NOMO-1 (cell line): ENCODE data around the gene MAP3K7.
"Not testable (repeated sequence)": the region's sequence is repeated elsewhere in the genome, so short reads cannot be mapped to it uniquely, and the experiment has no call there.

Experiments used
- DNase-seq, 2 experiments: peaks; one replicate each; lab custom pipeline; 2025; ENCODE audit not compliant: unreplicated experiment in 2 of 2; lab: John Stamatoyannopoulos, UW

Gene MAP3K7

GRCh38 chr6:90578894-90579549, 7.8 kb downstream of the MAP3K7 start:
- no peak for DNase-seq

DNA sequence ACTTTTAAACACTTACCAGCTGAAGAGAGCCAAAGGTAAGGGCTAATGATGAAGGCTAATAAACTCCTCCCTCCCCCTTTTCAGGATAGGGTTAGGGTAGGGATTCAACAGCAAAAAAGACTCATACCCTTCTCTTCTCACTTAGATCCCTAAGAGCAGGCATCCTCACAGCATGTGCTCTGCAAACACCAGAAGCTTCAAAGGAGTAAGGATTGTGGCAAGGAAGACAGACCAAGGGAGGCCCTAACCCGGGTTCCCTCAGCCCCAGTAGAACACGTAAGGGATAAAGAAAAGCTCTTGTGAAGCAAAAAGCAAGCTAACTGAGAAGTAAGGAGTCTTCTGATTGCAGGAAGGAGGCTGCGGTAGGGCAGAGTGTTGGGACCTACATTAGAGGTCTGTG, 11.6 kb downstream of the MAP3K7 start:
- no peak for DNase-seq

GRCh38 chr6:90574610-90575009, 12.3 kb downstream of the MAP3K7 start:
- DNase-seq = no peak

- DNase-seq = no peak
Observed at GRCh38 chr6:90573624-90574023, 13.2 kb downstream of the MAP3K7 start.

- no peak for DNase-seq
Observed at GRCh38 chr6:90572856-90573255, 14.0 kb downstream of the MAP3K7 start.

GRCh38 chr6:90569223-90569622, 17.6 kb downstream of the MAP3K7 start:
- no peak for DNase-seq

DNA sequence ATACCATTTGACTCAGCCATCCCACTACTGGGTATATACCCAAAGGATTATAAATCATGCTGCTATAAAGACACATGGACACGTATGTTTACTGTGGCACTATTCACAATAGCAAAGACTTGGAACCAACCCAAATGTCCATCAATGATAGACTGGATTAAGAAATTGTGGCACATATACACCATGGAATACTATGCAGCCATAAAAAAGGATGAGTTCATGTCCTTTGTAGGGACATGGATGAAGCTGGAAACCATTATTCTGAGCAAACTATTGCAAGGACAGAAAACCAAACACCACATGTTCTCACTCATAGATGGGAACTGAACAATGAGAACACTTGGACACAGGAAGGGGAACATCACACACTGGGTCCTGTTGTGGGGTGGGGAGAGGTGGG, 19.2 kb downstream of the MAP3K7 start:
- DNase-seq = not testable (repeated sequence)

GRCh38 chr6:90562341-90562740, 24.5 kb downstream of the MAP3K7 start:
- DNase-seq = not testable (repeated sequence)

GRCh38 chr6:90559931-90560330, 26.9 kb downstream of the MAP3K7 start:
- DNase-seq = no peak

- no peak for DNase-seq
Observed at GRCh38 chr6:90557006-90557405, 29.9 kb downstream of the MAP3K7 start.

DNA sequence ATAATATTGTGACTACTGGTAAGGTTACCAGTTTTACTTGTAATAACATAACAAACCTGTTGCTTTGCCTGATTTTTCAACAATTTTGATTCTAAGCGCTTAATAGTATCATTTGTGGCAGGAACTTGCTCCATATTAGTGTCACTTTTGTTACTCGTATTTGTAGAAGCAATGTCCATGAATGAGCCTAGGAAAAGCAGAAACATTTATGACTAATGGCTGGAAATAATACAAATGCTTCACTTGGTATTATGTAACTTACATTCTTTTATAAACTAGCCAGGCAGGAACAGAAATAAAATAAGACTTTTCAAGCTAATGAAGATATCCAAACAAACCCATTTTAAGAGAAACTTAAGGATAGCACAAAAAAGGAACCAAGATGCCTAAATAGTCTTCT, 38.9 kb downstream of the MAP3K7 start:
- DNase-seq = no peak

DNA sequence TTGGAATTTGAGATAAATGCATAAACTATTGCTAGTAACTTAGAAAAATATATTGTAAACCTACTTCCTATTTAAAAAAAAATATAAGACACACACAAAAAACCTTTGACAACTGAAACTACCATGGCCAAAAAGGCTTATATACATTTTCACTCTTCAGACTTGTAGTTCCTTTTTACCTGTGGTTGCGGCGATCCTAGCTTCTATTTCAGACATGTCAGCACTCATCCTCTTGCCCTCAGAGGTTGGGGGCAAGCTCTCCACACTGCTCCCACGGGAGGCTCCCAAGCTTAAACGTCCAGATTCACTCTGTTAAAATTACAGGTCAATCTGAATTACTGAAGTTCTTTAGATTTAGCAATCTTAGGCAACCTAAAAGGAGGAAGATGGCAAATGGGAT, 39.8 kb downstream of the MAP3K7 start:
- DNase-seq = no peak

DNA sequence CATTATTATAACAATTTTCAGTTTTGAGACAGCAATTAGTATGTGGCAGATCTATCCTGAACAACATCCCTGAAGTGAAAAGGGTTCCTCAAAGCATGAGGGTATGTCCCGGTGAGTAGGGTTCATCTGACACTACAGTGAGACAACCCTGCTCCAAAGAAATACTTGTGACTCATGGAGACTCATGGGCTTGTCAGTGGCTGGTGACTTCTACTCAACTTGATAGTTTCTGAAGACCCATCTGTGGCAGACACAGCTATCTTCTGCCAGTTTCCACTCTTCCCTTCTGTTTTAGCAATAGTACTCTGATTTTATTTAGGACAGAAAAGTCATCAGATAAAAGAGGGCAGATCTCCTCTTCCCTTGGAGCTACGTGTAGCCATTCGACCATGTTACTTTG, 41.4 kb downstream of the MAP3K7 start:
- DNase-seq = no peak

GRCh38 chr6:90544741-90545140, 42.1 kb downstream of the MAP3K7 start:
- DNase-seq = no peak

- peak; percentile 64 to 76 for DNase-seq
Observed at GRCh38 chr6:90544081-90544480, 42.8 kb downstream of the MAP3K7 start.

- no peak for DNase-seq
Observed at GRCh38 chr6:90541221-90541620, 45.7 kb downstream of the MAP3K7 start.

GRCh38 chr6:90538278-90539046, 48.4 kb downstream of the MAP3K7 start:
- no peak for DNase-seq

GRCh38 chr6:90537723-90538258, 49.1 kb downstream of the MAP3K7 start:
- peak; percentile 64 to 99 for DNase-seq

GRCh38 chr6:90537027-90537426, 49.8 kb downstream of the MAP3K7 start:
- peak in 1 of 2 experiments; percentile 60 for DNase-seq

GRCh38 chr6:90536520-90536919, 50.4 kb downstream of the MAP3K7 start:
- DNase-seq = no peak

DNA sequence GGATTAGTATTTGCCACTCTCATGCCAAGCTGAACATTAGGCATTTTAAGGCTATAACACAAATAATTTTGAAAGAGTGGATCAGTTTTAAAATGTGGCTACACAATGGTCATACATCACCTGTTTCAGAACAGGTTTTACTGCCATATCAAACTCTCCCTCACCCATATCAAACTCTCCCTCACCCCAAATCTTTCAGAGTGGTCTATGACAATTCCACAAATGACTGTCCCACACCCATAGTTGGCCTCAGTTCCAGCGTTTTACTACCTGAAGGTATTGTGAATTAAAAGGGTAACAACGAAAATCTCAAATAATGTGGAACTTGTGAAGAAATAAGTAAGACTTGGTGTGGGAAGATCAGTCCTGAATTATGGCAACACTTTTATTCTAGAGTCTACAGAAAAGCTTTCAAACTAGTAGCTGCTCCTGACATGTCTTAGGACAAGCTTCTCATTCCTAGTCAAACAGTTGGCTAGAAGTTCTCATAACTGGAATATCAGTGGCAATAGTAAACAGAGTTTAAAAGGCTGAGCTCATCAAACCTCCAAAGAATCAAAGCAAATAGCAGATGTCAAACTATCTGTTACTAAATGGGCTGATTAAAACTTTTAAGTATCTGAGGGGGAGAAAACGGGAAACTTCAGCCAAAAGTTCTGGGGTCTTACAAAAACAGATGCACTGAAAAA, 52.4 kb downstream of the MAP3K7 start:
- DNase-seq = no peak
